ENCODE measurements around the gene ARHGAP22.

DNA sequence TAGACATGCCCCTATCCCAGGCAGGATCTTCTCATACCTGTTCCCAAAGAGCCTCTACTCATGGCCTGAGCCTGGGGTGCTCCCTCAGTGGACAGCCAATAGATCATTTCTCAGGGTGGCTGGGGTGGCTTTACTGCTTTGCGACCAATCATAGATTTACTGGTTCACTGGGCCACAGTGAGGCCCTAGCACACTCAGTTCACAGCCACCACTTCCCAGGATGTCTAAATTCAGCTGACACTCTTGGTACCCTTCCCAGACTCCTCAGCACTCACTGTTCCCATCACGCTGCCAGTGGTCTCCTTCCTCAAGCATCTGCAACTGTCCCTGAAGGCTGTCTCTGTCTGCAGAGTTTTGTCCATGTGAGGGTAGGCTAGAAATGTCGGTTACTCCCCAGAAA lies 50.6 kb downstream of the ARHGAP22 start:
- TF ChIP-seq, protein P1, sequence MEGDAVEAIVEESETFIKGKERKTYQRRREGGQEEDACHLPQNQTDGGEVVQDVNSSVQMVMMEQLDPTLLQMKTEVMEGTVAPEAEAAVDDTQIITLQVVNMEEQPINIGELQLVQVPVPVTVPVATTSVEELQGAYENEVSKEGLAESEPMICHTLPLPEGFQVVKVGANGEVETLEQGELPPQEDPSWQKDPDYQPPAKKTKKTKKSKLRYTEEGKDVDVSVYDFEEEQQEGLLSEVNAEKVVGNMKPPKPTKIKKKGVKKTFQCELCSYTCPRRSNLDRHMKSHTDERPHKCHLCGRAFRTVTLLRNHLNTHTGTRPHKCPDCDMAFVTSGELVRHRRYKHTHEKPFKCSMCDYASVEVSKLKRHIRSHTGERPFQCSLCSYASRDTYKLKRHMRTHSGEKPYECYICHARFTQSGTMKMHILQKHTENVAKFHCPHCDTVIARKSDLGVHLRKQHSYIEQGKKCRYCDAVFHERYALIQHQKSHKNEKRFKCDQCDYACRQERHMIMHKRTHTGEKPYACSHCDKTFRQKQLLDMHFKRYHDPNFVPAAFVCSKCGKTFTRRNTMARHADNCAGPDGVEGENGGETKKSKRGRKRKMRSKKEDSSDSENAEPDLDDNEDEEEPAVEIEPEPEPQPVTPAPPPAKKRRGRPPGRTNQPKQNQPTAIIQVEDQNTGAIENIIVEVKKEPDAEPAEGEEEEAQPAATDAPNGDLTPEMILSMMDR (IDR thresholded peaks at IDR 0.05): no peak
- no peak for TF ChIP-seq POLR2A (IDR thresholded peaks at IDR 0.05)

Measured in heart left ventricle (tissue), 13 donors.